Measurements from ENCODE around the gene ZBTB34. TPM values are rescaled to one million over a fixed set of nuclear protein-coding genes. Genes with fewer than 3 reads are reported as not detected.

ZBTB34 gene
- polyA plus RNA-seq, 2 of the 4 experiments (the other 2 are of a cell fraction), result 4.1 to 6.4 TPM

GRCh38 chr9:126862104-126862761 lies 1.8 kb downstream of the ZBTB34 start:
- H3K4me3 ChIP-seq, result peak overlapping the region; percentile 75
- H3K27ac ChIP-seq, result peak overlapping the region in 1 of 2 experiments; percentile 97; a peak in 3 of 6 replicates
- no peaks in the 10 kb centered on the region for H3K9me3 ChIP-seq
- ChIA-PET CTCF (interaction anchor here (1.3 to 4.3 kb wide), 2 partner anchors 7 to 11 kb away, joined by 3 to 36 read pairs; no protein-coding TSS in a partner anchor), POLR2A (no interaction called here)
- ATAC-seq (no peak), DNase-seq (ENCODE audit: low read depth in 1 of 2, low spot score in 1 of 2) (no peak), FAIRE-seq (no peak)
- peak overlapping the region; percentile 99 for H3K4me2 ChIP-seq
- 64% methylated on average over 11 of the region's 11 CpGs for WGBS (ENCODE audit: missing lambda C conversion rate)
- TF ChIP-seq FOSB (CRISPR knock-in tag; IDR thresholded peaks at IDR 0.05) (no peak), MAX (IDR thresholded peaks at IDR 0.05) (no peak), KDM1A (IDR thresholded peaks at IDR 0.05; ENCODE audit: low read depth) (no peak), PHF8 (IDR thresholded peaks at IDR 0.05; ENCODE audit: borderline replicate concordance, low read depth) (no peak), SREBF2 (IDR thresholded peaks at IDR 0.05) (no peak), RARB (CRISPR knock-in tag; IDR thresholded peaks at IDR 0.05) (no peak), JUN (IDR thresholded peaks at IDR 0.05) (no peak), FOXS1 (CRISPR knock-in tag; IDR thresholded peaks at IDR 0.05) (no peak), MAFK (IDR thresholded peaks at IDR 0.05; ENCODE audit: partially characterized antibody) (no peak), POLR2AphosphoS2 (conservative IDR thresholded peaks at IDR 0.05; ENCODE audit: low read length) (no peak), USF2 (IDR thresholded peaks at IDR 0.05) (no peak), HOXA7 (CRISPR knock-in tag; IDR thresholded peaks at IDR 0.05) (no peak), ZNF302 (CRISPR knock-in tag; IDR thresholded peaks at IDR 0.05) (no peak), ESRRA (IDR thresholded peaks at IDR 0.05; ENCODE audit: borderline replicate concordance, low read length) (no peak)
- TF ChIP-seq, protein P1, sequence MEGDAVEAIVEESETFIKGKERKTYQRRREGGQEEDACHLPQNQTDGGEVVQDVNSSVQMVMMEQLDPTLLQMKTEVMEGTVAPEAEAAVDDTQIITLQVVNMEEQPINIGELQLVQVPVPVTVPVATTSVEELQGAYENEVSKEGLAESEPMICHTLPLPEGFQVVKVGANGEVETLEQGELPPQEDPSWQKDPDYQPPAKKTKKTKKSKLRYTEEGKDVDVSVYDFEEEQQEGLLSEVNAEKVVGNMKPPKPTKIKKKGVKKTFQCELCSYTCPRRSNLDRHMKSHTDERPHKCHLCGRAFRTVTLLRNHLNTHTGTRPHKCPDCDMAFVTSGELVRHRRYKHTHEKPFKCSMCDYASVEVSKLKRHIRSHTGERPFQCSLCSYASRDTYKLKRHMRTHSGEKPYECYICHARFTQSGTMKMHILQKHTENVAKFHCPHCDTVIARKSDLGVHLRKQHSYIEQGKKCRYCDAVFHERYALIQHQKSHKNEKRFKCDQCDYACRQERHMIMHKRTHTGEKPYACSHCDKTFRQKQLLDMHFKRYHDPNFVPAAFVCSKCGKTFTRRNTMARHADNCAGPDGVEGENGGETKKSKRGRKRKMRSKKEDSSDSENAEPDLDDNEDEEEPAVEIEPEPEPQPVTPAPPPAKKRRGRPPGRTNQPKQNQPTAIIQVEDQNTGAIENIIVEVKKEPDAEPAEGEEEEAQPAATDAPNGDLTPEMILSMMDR (IDR thresholded peaks at IDR 0.05), result no peak
- TF ChIP-seq, protein P2, sequence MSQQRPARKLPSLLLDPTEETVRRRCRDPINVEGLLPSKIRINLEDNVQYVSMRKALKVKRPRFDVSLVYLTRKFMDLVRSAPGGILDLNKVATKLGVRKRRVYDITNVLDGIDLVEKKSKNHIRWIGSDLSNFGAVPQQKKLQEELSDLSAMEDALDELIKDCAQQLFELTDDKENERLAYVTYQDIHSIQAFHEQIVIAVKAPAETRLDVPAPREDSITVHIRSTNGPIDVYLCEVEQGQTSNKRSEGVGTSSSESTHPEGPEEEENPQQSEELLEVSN (IDR thresholded peaks at IDR 0.05; ENCODE audit: borderline replicate concordance, low read depth), result no peak
- H3K4me1 ChIP-seq, result peaks cover 18% of the 10 kb centered on the region

- DNase-seq (ENCODE audit: low read depth in 1 of 2, low spot score in 1 of 2), result no peak
- ChIA-PET CTCF (interaction anchor here (0.8 to 1.3 kb wide), 4 partner anchors 13 to 334 kb away, joined by 3 to 4 read pairs (median 3); no protein-coding TSS in a partner anchor), POLR2A (no interaction called here)
- no peak for ATAC-seq
- FAIRE-seq, result no peak
- Histone ChIP-seq H3K4me3 (no peak overlapping the region), H3K27ac (no peak overlapping the region), H3K9me3 (no peaks in the 10 kb centered on the region), H3K4me2 (no peak overlapping the region), H3K4me1 (peaks cover 18% of the 10 kb centered on the region)
- 49% methylated on average over 2 of the region's 2 CpGs for WGBS (ENCODE audit: missing lambda C conversion rate)
- TF ChIP-seq EHMT2 (IDR thresholded peaks at IDR 0.05; ENCODE audit: low read depth) (no peak), CEBPB (IDR thresholded peaks at IDR 0.05) (no peak), NPAS2 (CRISPR knock-in tag; IDR thresholded peaks at IDR 0.05; ENCODE audit: borderline replicate concordance) (no peak), ZNF302 (CRISPR knock-in tag; IDR thresholded peaks at IDR 0.05) (no peak), CBX8 (IDR thresholded peaks at IDR 0.05) (no peak), HOXB5 (CRISPR knock-in tag; IDR thresholded peaks at IDR 0.05) (no peak), CBX2 (IDR thresholded peaks at IDR 0.05; ENCODE audit: borderline replicate concordance, low read depth) (no peak), TP53 (CRISPR knock-in tag; IDR thresholded peaks at IDR 0.05) (no peak), JUN (IDR thresholded peaks at IDR 0.05) (no peak), POLR2A (IDR thresholded peaks at IDR 0.05; ENCODE audit: low read length) (no peak), CHD4 (IDR thresholded peaks at IDR 0.05; ENCODE audit: borderline replicate concordance) (no peak), ATOH8 (CRISPR knock-in tag; IDR thresholded peaks at IDR 0.05; ENCODE audit: low read depth) (no peak), TFCP2L1 (CRISPR knock-in tag; IDR thresholded peaks at IDR 0.05) (no peak), EP300 (IDR thresholded peaks at IDR 0.05) (no peak), FOSB (CRISPR knock-in tag; IDR thresholded peaks at IDR 0.05) (no peak), FOXS1 (CRISPR knock-in tag; IDR thresholded peaks at IDR 0.05) (no peak), MYC (IDR thresholded peaks at IDR 0.05; ENCODE audit: borderline replicate concordance, low read length) (no peak), RARB (CRISPR knock-in tag; IDR thresholded peaks at IDR 0.05) (no peak)
- TF ChIP-seq, protein P3, sequence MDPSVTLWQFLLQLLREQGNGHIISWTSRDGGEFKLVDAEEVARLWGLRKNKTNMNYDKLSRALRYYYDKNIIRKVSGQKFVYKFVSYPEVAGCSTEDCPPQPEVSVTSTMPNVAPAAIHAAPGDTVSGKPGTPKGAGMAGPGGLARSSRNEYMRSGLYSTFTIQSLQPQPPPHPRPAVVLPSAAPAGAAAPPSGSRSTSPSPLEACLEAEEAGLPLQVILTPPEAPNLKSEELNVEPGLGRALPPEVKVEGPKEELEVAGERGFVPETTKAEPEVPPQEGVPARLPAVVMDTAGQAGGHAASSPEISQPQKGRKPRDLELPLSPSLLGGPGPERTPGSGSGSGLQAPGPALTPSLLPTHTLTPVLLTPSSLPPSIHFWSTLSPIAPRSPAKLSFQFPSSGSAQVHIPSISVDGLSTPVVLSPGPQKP (IDR thresholded peaks at IDR 0.05; ENCODE audit: low read depth, low read length), result no peak
Measured at GRCh38 chr9:126864771-126865170, 4.3 kb downstream of the ZBTB34 start.
